ENCODE results near the gene GLIS1.

The GLIS1 gene

DNA sequence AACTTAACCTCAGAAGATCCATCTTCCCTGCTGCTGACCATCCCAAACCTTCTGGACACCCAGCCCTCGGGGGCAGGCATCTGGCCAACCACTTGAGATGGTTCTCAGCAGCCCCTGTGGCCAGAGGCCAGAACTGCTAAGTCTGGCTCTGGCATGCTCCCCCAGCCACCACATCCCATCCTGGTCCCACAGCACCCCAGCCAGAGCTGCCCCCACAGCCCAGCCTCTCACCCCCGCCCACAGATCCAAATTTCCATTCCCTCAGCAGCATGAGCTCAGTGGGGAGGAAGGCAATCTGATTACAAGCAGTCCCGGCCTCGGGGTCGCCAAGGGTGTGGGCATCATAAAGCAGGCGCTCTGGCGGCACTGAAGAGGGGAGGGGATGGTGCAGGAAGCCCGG is 45.6 kb downstream of the GLIS1 start:
- TF ChIP-seq, protein P1, sequence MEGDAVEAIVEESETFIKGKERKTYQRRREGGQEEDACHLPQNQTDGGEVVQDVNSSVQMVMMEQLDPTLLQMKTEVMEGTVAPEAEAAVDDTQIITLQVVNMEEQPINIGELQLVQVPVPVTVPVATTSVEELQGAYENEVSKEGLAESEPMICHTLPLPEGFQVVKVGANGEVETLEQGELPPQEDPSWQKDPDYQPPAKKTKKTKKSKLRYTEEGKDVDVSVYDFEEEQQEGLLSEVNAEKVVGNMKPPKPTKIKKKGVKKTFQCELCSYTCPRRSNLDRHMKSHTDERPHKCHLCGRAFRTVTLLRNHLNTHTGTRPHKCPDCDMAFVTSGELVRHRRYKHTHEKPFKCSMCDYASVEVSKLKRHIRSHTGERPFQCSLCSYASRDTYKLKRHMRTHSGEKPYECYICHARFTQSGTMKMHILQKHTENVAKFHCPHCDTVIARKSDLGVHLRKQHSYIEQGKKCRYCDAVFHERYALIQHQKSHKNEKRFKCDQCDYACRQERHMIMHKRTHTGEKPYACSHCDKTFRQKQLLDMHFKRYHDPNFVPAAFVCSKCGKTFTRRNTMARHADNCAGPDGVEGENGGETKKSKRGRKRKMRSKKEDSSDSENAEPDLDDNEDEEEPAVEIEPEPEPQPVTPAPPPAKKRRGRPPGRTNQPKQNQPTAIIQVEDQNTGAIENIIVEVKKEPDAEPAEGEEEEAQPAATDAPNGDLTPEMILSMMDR (IDR thresholded peaks at IDR 0.05; ENCODE audit: insufficient read depth, low read length, missing control alignments), result no peak
- DNase-seq (ENCODE audit: low read depth, low spot score), result no peak
- CTCF ChIA-PET, result interaction anchor here (1.0 kb wide), 1 partner anchor 207 kb away, joined by 3 read pairs; no protein-coding TSS in a partner anchor
- POLR2A ChIA-PET, result no interaction called here
- no peak overlapping the region for H3K4me3 ChIP-seq (ENCODE audit: low read depth, low read length)

DNA sequence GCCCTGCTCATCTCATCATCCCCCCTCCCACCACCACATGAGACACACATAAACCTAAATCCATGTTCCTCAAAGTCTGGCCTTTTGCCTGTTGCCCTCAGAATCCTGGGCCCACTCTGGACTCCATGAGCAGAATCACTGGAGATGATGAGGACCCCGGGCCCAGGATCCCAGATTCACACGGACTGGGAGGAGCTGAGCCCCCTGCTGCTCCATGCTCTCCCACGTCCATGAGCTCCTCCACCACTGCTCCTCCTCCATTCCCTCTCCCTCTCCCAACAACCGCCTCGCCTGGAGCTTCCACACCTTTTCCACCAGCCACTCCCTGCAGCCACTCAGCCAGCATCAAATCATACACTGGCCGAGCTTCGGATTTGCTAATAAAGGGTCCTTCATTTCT is 47.6 kb downstream of the GLIS1 start:
- TF ChIP-seq, protein P1 (IDR thresholded peaks at IDR 0.05; ENCODE audit: insufficient read depth, low read length, missing control alignments), result no peak
- no peak for DNase-seq (ENCODE audit: low read depth, low spot score)
- ChIA-PET POLR2A (no interaction called here), CTCF (interaction anchor here (1.0 kb wide), 1 partner anchor 22 kb away, joined by 3 read pairs; no protein-coding TSS in a partner anchor)
- no peak overlapping the region for H3K4me3 ChIP-seq (ENCODE audit: low read depth, low read length)

DNA sequence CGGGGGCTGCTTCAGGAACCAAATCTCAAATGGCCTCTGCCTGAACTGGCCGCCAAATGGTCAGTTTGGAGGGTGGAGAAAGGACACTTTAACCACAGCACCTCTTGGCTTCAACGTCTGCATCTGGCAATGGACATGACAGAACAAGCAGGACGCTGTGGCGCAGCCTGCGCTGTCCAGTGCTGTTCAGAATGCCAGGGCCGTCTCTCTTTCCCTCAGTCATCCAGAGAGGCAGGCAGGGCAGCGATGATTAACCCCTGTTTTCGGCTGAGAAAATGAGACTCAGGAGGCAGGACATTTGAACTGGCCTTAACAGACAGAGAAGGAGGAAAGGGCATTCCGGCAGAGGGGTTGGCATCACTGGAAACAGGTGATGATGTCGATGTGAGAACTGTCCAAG is 48.6 kb downstream of the GLIS1 start:
- POLR2A ChIA-PET, result no interaction called here
- CTCF ChIA-PET, result interaction anchor here (1.0 to 1.3 kb wide), 2 partner anchors 23 to 26 kb away, joined by 3 read pairs; no protein-coding TSS in a partner anchor
- DNase-seq (ENCODE audit: low read depth, low spot score), result no peak
- no peak overlapping the region for H3K4me3 ChIP-seq (ENCODE audit: low read depth, low read length)
- TF ChIP-seq, protein P1 (IDR thresholded peaks at IDR 0.05; ENCODE audit: insufficient read depth, low read length, missing control alignments), result no peak

DNA sequence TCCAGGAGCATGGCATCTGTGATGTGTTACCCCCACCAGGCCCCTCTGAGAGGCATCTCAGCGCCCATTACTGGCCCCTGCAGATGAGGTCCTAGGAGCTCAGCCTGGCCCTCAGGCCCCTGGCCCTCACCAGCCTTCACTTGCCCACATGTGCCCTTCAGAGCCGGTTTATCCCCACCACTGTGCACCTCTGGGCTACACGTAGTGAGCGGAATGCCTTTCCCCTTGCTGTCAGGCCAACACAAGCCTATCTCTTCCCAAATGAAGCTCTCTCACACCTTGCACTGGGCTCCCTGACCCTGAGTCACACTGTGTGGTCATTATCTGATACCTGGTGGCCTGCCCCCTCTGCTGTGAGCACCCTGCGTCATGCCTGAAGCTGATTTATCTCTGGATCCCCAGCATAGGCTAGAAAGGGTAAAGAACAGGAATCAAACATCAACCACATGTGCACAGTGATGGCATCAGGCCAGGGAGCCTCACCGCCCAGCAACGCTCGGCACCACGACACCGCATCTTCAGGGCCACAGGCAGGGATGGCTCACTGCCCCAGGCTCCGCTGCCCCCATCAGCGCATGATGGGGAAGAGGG is 49.1 kb downstream of the GLIS1 start:
- H3K4me3 ChIP-seq (ENCODE audit: low read depth, low read length), result no peak overlapping the region
- TF ChIP-seq, protein P1 (IDR thresholded peaks at IDR 0.05; ENCODE audit: insufficient read depth, low read length, missing control alignments), result no peak
- ChIA-PET CTCF (interaction anchor here (1.3 kb wide), 1 partner anchor 26 kb away, joined by 3 read pairs; no protein-coding TSS in a partner anchor), POLR2A (no interaction called here)
- no peak for DNase-seq (ENCODE audit: low read depth, low spot score)

DNA sequence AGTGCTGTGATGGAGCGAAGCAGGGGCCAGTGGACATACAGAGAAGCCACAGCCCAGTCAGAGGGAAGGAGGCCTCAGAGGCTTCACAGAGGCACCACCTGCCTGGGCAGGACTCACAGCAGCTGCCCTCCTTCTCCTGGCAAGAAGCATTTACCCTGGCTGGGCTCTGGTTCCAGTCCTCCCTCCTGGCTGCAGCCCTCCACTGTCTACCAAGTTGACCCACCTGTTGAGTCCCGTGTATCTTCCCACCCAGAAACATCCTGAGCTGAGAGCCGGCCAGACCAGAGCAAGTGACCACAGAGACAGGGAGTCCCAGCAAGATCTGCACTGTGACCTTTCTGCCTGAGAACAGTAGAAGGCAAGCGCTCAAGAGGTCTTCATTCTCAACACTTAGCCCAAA is 49.7 kb downstream of the GLIS1 start:
- H3K4me3 ChIP-seq (ENCODE audit: low read depth, low read length), result no peak overlapping the region
- no peak for DNase-seq (ENCODE audit: low read depth, low spot score)
- ChIA-PET CTCF (interaction anchor here (1.3 kb wide), 1 partner anchor 27 kb away, joined by 3 read pairs; no protein-coding TSS in a partner anchor), POLR2A (no interaction called here)
- TF ChIP-seq, protein P1 (IDR thresholded peaks at IDR 0.05; ENCODE audit: insufficient read depth, low read length, missing control alignments), result no peak

DNA sequence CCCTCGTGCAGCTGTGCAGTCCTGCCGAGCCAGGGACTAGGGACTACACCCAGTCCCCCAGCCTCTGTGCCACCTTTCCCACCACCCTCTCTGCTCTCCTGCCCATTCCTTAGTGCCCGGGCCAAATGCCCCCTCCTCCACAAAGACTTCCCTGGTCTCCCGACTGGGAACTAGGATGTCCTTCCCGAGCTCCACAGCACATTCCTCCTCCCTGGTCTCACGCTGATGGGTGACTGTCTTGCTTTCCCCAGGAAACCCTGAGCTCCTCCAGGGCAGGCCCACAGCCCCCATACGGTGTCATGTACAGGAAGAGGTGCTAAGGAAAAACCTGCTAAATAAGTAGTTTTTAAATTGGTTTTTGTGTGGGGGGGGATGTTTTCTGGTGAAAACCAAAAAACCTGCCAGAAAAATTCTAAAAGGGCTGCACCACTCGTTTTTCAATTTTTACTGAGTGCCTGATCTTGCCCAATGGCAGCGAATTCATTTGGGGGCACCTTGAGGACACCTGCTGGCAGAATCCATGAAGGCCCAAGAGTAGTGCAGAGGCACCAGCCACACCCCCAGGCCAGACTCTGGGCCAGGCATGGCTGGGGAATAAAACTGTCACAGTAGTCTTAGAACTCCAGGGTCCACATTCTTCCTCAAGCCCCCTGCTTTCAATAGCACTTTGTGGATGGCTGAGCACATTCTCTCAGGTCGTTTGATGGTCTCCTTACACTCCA is 50.4 kb downstream of the GLIS1 start:
- TF ChIP-seq, protein P1 (IDR thresholded peaks at IDR 0.05; ENCODE audit: insufficient read depth, low read length, missing control alignments), result no peak

More for the DNA sequence above, 50.4 kb downstream of the GLIS1 start:
- no peak for DNase-seq (ENCODE audit: low read depth, low spot score)
- POLR2A ChIA-PET, result no interaction called here
- CTCF ChIA-PET, result interaction anchor here (2.7 kb wide), 1 partner anchor 204 kb away, joined by 10 read pairs; no protein-coding TSS in a partner anchor
- H3K4me3 ChIP-seq (ENCODE audit: low read depth, low read length), result no peak overlapping the region
